Measurements from ENCODE around the gene MEMO1. TPM values are rescaled to one million over a fixed set of nuclear protein-coding genes. Genes with fewer than 3 reads are reported as not detected.
"Not testable (repeated sequence)": the region's sequence is repeated elsewhere in the genome, so short reads cannot be mapped to it uniquely, and the experiment has no call there.

The MEMO1 gene
- total RNA-seq, 1 donor from 2014 or later = 48.8 TPM

GRCh38 chr2:31962757-31963361, 47.9 kb downstream of the MEMO1 start:
- Mint-ChIP-seq H3K27me3 (ENCODE audit: unreplicated experiment) (no peaks in the 10 kb centered on the region), H3K27ac (ENCODE audit: unreplicated experiment) (no peak overlapping the region)
- no peak for TF ChIP-seq CTCF (IDR thresholded peaks at IDR 0.05; ENCODE audit: partially characterized antibody, unreplicated experiment)

GRCh38 chr2:31958140-31958717, 52.6 kb downstream of the MEMO1 start:
- Mint-ChIP-seq H3K9me3 (ENCODE audit: unreplicated experiment) (no peaks in the 10 kb centered on the region), H3K4me1 (ENCODE audit: low read depth, unreplicated experiment) (no peaks in the 10 kb centered on the region), H3K27me3 (ENCODE audit: unreplicated experiment) (no peaks in the 10 kb centered on the region), H3K4me3 (ENCODE audit: unreplicated experiment) (no peak overlapping the region), H3K36me3 (ENCODE audit: unreplicated experiment) (no peaks in the 10 kb centered on the region), H3K27ac (ENCODE audit: unreplicated experiment) (no peak overlapping the region)
- TF ChIP-seq CTCF (IDR thresholded peaks at IDR 0.05; ENCODE audit: partially characterized antibody, unreplicated experiment) = no peak
- no peak for DNase-seq

More at GRCh38 chr2:31962757-31963361, 47.9 kb downstream of the MEMO1 start:
- Mint-ChIP-seq H3K4me3 (ENCODE audit: unreplicated experiment) (no peak overlapping the region), H3K4me1 (ENCODE audit: low read depth, unreplicated experiment) (no peaks in the 10 kb centered on the region), H3K36me3 (ENCODE audit: unreplicated experiment) (no peaks in the 10 kb centered on the region), H3K9me3 (ENCODE audit: unreplicated experiment) (no peaks in the 10 kb centered on the region)
- no peak for DNase-seq

DNA sequence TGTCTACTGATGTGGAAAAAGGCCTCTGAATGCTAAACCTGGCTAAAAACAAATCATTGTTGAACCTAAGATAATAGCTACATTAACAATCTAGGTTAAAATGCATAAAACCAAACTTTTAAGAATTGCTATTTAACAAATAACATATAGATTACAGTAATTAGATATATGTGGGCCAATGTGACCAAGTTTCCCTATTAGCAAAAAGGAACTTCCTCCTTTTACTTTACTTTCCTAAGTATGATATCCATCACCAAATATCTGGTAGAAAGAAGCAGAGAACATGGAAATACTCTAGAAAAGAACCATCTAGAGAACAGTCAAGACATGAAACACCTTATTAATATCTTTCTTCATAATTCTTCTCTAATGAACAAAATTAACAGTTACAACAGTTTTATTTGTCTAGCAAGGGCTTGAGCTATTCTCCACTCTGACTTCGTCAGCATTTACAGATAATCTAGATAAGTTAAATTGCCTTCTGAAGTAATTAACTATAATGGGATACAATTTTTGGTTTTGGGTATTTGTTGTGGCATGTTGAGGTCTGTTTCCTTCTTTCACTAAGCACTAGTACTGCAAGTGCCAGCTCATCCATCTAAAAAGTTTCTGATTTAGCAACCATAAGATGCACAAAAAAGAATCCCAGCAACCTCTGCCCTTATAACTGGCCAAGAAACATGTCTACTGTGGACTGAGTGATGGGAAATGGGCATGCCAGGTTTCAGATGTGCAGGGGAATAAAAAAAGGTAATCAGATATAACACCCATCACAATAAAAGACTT, 53.3 kb downstream of the MEMO1 start:
- H3K27me3 Mint-ChIP-seq (ENCODE audit: unreplicated experiment) = no peaks in the 10 kb centered on the region
- TF ChIP-seq CTCF (IDR thresholded peaks at IDR 0.05; ENCODE audit: partially characterized antibody, unreplicated experiment) = no peak
- DNase-seq = no peak
- H3K9me3 Mint-ChIP-seq (ENCODE audit: unreplicated experiment) = no peaks in the 10 kb centered on the region
- no peak overlapping the region for H3K4me3 Mint-ChIP-seq (ENCODE audit: unreplicated experiment)
- no peaks in the 10 kb centered on the region for H3K36me3 Mint-ChIP-seq (ENCODE audit: unreplicated experiment)
- no peaks in the 10 kb centered on the region for H3K4me1 Mint-ChIP-seq (ENCODE audit: low read depth, unreplicated experiment)
- H3K27ac Mint-ChIP-seq (ENCODE audit: unreplicated experiment) = no peak overlapping the region

DNA sequence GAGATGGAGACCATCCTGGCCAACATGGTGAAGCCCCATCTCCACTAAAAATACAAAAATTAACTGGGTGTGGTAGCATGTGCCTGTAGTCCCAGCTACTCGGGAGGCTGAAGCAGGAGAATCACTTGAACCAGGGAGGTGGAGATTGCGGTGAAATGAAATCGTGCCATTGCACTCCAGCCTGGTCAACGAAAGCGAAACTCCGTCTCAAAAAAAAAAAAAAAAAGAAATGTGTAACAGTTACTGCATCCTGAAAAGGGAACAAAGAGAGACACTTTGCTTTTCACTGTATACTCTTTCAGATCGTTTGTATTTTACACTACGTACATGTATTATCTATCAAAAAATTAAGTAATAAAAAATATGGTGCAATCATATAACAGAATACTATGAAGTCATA, 53.9 kb downstream of the MEMO1 start:
- not testable (repeated sequence) for H3K27me3 Mint-ChIP-seq (ENCODE audit: unreplicated experiment); DNase-seq; H3K36me3 Mint-ChIP-seq (ENCODE audit: unreplicated experiment); H3K4me3 Mint-ChIP-seq (ENCODE audit: unreplicated experiment); H3K4me1 Mint-ChIP-seq (ENCODE audit: low read depth, unreplicated experiment); H3K27ac Mint-ChIP-seq (ENCODE audit: unreplicated experiment); H3K9me3 Mint-ChIP-seq (ENCODE audit: unreplicated experiment)

DNA sequence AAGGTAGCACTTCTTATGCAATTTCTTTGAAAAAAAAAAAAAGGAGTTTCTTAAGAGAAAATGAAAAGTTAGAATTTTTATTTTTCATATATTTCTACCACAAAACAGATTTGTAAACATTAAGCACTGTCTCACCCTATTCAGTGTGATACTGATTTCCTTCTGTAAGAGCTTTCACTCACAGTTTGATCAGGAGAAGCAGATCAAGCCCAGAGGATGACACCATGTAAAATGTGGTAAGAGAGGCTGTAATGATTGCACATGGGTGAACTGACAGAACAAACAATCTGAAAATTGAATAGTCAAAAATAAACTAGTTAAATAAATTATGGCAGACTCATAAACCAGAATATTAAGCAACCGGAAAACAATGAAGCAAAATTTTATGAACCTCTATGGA, 54.5 kb downstream of the MEMO1 start:
- Mint-ChIP-seq H3K4me1 (ENCODE audit: low read depth, unreplicated experiment) (no peaks in the 10 kb centered on the region), H3K27me3 (ENCODE audit: unreplicated experiment) (no peaks in the 10 kb centered on the region), H3K36me3 (ENCODE audit: unreplicated experiment) (no peaks in the 10 kb centered on the region), H3K4me3 (ENCODE audit: unreplicated experiment) (no peak overlapping the region), H3K27ac (ENCODE audit: unreplicated experiment) (no peak overlapping the region), H3K9me3 (ENCODE audit: unreplicated experiment) (no peaks in the 10 kb centered on the region)
- no peak for TF ChIP-seq CTCF (IDR thresholded peaks at IDR 0.05; ENCODE audit: partially characterized antibody, unreplicated experiment)
- DNase-seq = no peak

DNA sequence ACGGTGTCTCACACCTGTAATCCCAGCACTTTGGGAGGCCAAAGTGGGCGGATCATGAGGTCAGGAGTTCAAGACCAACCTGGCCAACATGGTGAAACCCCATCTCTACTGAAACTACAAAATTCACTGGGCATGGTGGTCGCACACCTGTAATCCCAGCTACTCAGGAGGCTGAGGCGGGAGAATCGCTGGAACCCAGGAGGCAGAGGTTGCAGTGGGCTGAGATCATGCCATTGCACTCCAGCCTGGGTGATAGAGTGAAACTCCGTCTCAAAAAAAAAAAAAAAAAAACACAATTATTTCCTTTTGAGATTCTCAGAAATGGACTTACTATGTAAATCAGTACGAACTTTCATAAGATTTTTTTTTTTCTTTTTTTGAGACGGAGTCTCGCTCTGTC, 57.7 kb downstream of the MEMO1 start:
- H3K4me3 Mint-ChIP-seq (ENCODE audit: unreplicated experiment); H3K9me3 Mint-ChIP-seq (ENCODE audit: unreplicated experiment); H3K27ac Mint-ChIP-seq (ENCODE audit: unreplicated experiment); DNase-seq; H3K27me3 Mint-ChIP-seq (ENCODE audit: unreplicated experiment); H3K36me3 Mint-ChIP-seq (ENCODE audit: unreplicated experiment); H3K4me1 Mint-ChIP-seq (ENCODE audit: low read depth, unreplicated experiment): not testable (repeated sequence)
